ENCODE measurements around the gene PRICKLE2.

Gene PRICKLE2

DNA sequence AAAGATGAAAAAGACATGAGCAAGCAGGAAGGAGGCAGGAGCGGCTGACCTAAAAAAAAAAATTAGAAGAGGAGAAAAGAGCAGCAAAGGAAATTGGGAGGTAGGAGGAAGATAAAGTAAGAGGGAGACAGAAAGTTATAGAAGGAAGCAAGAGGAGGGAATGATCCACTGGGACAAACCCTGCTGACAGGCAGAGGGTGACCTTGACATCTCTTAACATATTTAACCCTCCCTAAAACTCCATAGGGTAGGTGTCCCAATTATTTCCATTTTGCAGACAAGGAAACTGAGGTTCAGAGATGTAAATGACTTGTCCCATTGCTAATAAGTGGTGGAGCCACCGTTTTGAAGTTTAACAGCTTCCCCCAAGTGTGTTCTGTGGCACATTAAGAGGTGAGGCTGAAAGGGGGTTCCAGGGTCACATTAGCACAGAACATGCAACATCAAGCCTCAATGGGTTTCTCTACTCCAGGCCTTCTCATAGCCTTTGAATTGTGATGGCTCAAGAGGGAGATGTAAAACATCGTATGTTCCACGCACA is 37.4 kb upstream of the PRICKLE2 start:
- Histone ChIP-seq H3K4me3 (ENCODE audit: low read length) (no peak overlapping the region), H3K4me1 (ENCODE audit: control insufficient read depth, low read length) (no peaks in the 10 kb centered on the region), H3F3A (ENCODE audit: control insufficient read depth, insufficient read depth) (no peaks in the 10 kb centered on the region), H4K20me1 (ENCODE audit: control insufficient read depth, insufficient read depth, low read depth, low read length) (no peaks in the 10 kb centered on the region), H3K27ac (ENCODE audit: low read depth, low read length) (no peak overlapping the region), H3K27me3 (ENCODE audit: control insufficient read depth, low read length) (no peaks in the 10 kb centered on the region), H3K9me3 (ENCODE audit: control insufficient read depth, insufficient read depth, low read length) (no peaks in the 10 kb centered on the region), H3K36me3 (ENCODE audit: control insufficient read depth, low read length) (no peaks in the 10 kb centered on the region), H3K79me2 (ENCODE audit: control insufficient read depth, low read length) (no peaks in the 10 kb centered on the region), H3K9me2 (replicated peaks; ENCODE audit: control insufficient read depth, low read length) (no peaks in the 10 kb centered on the region), H3K4me2 (ENCODE audit: low read length) (no peak overlapping the region)
- TF ChIP-seq CTCF (IDR thresholded peaks at IDR 0.05; ENCODE audit: low read depth, low read length, poor library complexity, severe bottlenecking) = no peak

GRCh38 chr3:64260431-64260830 is 35.2 kb upstream of the PRICKLE2 start:
- no peak overlapping the region for H3K27ac ChIP-seq (ENCODE audit: low read depth, low read length)
- H3K36me3 ChIP-seq (ENCODE audit: control insufficient read depth, low read length) = no peaks in the 10 kb centered on the region
- TF ChIP-seq EZH2phosphoT487 (IDR thresholded peaks at IDR 0.05; ENCODE audit: borderline replicate concordance, low read length) (no peak), CTCF (IDR thresholded peaks at IDR 0.05; ENCODE audit: low read depth, low read length, poor library complexity, severe bottlenecking) (no peak)

GRCh38 chr3:64259636-64260035 is 34.4 kb upstream of the PRICKLE2 start:
- Histone ChIP-seq H4K20me1 (ENCODE audit: control insufficient read depth, insufficient read depth, low read depth, low read length) (no peaks in the 10 kb centered on the region), H3K4me3 (ENCODE audit: low read length) (no peak overlapping the region), H3K4me2 (ENCODE audit: low read length) (no peak overlapping the region), H3K27ac (ENCODE audit: low read depth, low read length) (no peak overlapping the region), H3K27me3 (ENCODE audit: control insufficient read depth, low read length) (no peaks in the 10 kb centered on the region), H3F3A (ENCODE audit: control insufficient read depth, insufficient read depth) (no peaks in the 10 kb centered on the region), H3K4me1 (ENCODE audit: control insufficient read depth, low read length) (no peaks in the 10 kb centered on the region), H3K79me2 (ENCODE audit: control insufficient read depth, low read length) (no peaks in the 10 kb centered on the region), H3K9me2 (replicated peaks; ENCODE audit: control insufficient read depth, low read length) (no peaks in the 10 kb centered on the region), H3K36me3 (ENCODE audit: control insufficient read depth, low read length) (no peaks in the 10 kb centered on the region), H3K9me3 (ENCODE audit: control insufficient read depth, insufficient read depth, low read length) (no peaks in the 10 kb centered on the region)
- TF ChIP-seq EZH2phosphoT487 (IDR thresholded peaks at IDR 0.05; ENCODE audit: borderline replicate concordance, low read length) = no peak
- no peak for TF ChIP-seq CTCF (IDR thresholded peaks at IDR 0.05; ENCODE audit: low read depth, low read length, poor library complexity, severe bottlenecking)

More at GRCh38 chr3:64260431-64260830, 35.2 kb upstream of the PRICKLE2 start:
- Histone ChIP-seq H3K9me3 (ENCODE audit: control insufficient read depth, insufficient read depth, low read length) (no peaks in the 10 kb centered on the region), H3K4me3 (ENCODE audit: low read length) (no peak overlapping the region), H3K27me3 (ENCODE audit: control insufficient read depth, low read length) (no peaks in the 10 kb centered on the region), H3K79me2 (ENCODE audit: control insufficient read depth, low read length) (no peaks in the 10 kb centered on the region), H4K20me1 (ENCODE audit: control insufficient read depth, insufficient read depth, low read depth, low read length) (no peaks in the 10 kb centered on the region), H3K9me2 (replicated peaks; ENCODE audit: control insufficient read depth, low read length) (no peaks in the 10 kb centered on the region), H3K4me1 (ENCODE audit: control insufficient read depth, low read length) (no peaks in the 10 kb centered on the region), H3K4me2 (ENCODE audit: low read length) (no peak overlapping the region), H3F3A (ENCODE audit: control insufficient read depth, insufficient read depth) (no peaks in the 10 kb centered on the region)

All from DOHH2 (cell line).